ENCODE results near the gene AGBL4.
"Not testable (repeated sequence)": the region's sequence is repeated elsewhere in the genome, so short reads cannot be mapped to it uniquely, and the experiment has no call there.

The AGBL4 gene

GRCh38 chr1:49045371-49045770, 978.4 kb downstream of the AGBL4 start:
- DNase-seq (ENCODE audit: low read depth, low spot score): no peak

GRCh38 chr1:49036700-49037099, 987.1 kb downstream of the AGBL4 start:
- peak; percentile 47 for DNase-seq (ENCODE audit: low read depth, low spot score)

GRCh38 chr1:49028396-49028795, 995.4 kb downstream of the AGBL4 start:
- no peak for DNase-seq (ENCODE audit: low read depth, low spot score)

- DNase-seq (ENCODE audit: low read depth, low spot score): no peak
Measured at GRCh38 chr1:49026230-49026811, 997.4 kb downstream of the AGBL4 start.

GRCh38 chr1:49016030-49016977, 1007.5 kb downstream of the AGBL4 start:
- no peak for DNase-seq (ENCODE audit: low read depth, low spot score)

GRCh38 chr1:49013079-49013478, 1010.7 kb downstream of the AGBL4 start:
- no peak for DNase-seq (ENCODE audit: low read depth, low spot score)

- DNase-seq (ENCODE audit: low read depth, low spot score): not testable (repeated sequence)
Measured at GRCh38 chr1:49002981-49003380, 1020.8 kb downstream of the AGBL4 start.

- no peak for DNase-seq (ENCODE audit: low read depth, low spot score)
Measured at GRCh38 chr1:48999321-48999720, 1024.4 kb downstream of the AGBL4 start.

GRCh38 chr1:48996311-48996710, 1027.4 kb downstream of the AGBL4 start:
- DNase-seq (ENCODE audit: low read depth, low spot score): no peak

GRCh38 chr1:48988633-48989197, 1035.0 kb downstream of the AGBL4 start:
- no peak for DNase-seq (ENCODE audit: low read depth, low spot score)

GRCh38 chr1:48979940-48980339, 1043.8 kb downstream of the AGBL4 start:
- no peak for DNase-seq (ENCODE audit: low read depth, low spot score)

- DNase-seq (ENCODE audit: low read depth, low spot score): no peak
Measured at GRCh38 chr1:48978413-48978812, 1045.3 kb downstream of the AGBL4 start.

- DNase-seq (ENCODE audit: low read depth, low spot score): no peak
Measured at GRCh38 chr1:48977273-48977672, 1046.5 kb downstream of the AGBL4 start.

GRCh38 chr1:48969971-48970370, 1053.8 kb downstream of the AGBL4 start:
- DNase-seq (ENCODE audit: low read depth, low spot score): no peak

GRCh38 chr1:48967318-48967717, 1056.4 kb downstream of the AGBL4 start:
- no peak for DNase-seq (ENCODE audit: low read depth, low spot score)

GRCh38 chr1:48966583-48966982, 1057.2 kb downstream of the AGBL4 start:
- DNase-seq (ENCODE audit: low read depth, low spot score): no peak

GRCh38 chr1:48960320-48960719, 1063.4 kb downstream of the AGBL4 start:
- no peak for DNase-seq (ENCODE audit: low read depth, low spot score)

GRCh38 chr1:48955774-48956173, 1068.0 kb downstream of the AGBL4 start:
- DNase-seq (ENCODE audit: low read depth, low spot score): no peak

- no peak for DNase-seq (ENCODE audit: low read depth, low spot score)
Measured at GRCh38 chr1:48953617-48954016, 1070.1 kb downstream of the AGBL4 start.

- DNase-seq (ENCODE audit: low read depth, low spot score): no peak
Measured at GRCh38 chr1:48948562-48948961, 1075.2 kb downstream of the AGBL4 start.

- DNase-seq (ENCODE audit: low read depth, low spot score): peak; percentile 10
Measured at GRCh38 chr1:48947761-48948537, 1075.8 kb downstream of the AGBL4 start.

- DNase-seq (ENCODE audit: low read depth, low spot score): no peak
Measured at GRCh38 chr1:48946070-48946469, 1077.7 kb downstream of the AGBL4 start.
